GM21576 (cell line): ENCODE measurements around the gene KREMEN1.

Experiments used
- ATAC-seq: cut with Tn5 transposase; IDR thresholded peaks from one replicate; pipeline ENCODE4 v1.9.1; 2021; ENCODE audit warnings: mild to moderate bottlenecking, moderate library complexity; ENCODE audit not compliant: unreplicated experiment

The KREMEN1 gene

DNA sequence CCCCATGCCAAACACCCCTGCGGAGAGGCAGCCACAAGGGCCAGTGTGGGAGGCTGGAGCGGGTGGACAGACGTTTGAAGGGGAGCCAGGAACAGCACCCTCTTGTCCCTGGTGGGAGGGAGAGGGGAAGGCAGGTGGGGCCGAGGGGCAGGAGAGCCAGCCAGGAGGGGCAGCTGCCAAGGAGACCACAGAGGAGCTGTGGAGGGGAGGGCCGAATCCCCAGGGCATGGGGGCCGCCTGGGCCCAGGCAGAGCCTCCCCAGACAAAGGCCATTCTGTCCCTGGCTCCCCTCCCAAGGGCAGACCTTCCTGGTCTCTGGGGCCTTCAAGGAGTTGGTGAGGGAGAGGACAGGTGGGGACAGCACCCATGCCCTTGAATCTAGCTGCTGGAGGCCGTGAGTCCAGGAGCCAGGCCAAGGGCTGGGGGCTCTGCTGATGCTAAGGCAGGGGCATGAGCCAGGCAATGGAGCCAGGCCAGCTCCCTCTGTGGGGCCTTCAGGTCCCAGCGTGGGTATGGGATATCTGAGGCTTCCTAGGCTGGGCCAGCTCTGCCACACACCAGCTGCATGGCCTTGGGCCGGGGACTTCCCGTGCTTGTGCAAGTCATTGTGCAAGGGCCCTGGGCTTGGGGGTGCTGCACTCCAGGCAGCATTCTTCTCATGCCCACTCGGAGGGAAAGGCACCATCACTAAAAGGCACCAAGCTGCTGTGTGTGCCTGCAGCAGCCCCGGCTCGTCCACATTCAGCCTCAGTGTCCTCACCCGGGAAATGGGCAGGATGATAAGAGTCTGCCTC, 144.2 kb downstream of the KREMEN1 start:
- ATAC-seq: no peak
